Thymus (tissue), 11 donors: ENCODE measurements around the gene PIK3R1. TPM values are rescaled to one million over a fixed set of nuclear protein-coding genes. Genes with fewer than 3 reads are reported as not detected.

Source experiments
- DNase-seq, 9 donors: peaks; one replicate each; pipeline ENCODE4 v3.0.0-alpha.2; 2013; ENCODE audit warnings: low spot score in 9 of 9, low read depth in 6 of 9, missing footprints in 1 of 9
- H3K27ac ChIP-seq, 2 donors: one replicate each; pipeline ENCODE4 v1.5.1; 2013; ENCODE audit warnings: control low read depth in 1 of 2, low read depth in 1 of 2, low read length in 1 of 2, mild to moderate bottlenecking in 1 of 2, moderate library complexity in 1 of 2
- H3K27me3 ChIP-seq, 2 donors: one replicate each; pipeline ENCODE4 v1.5.1; 2013; ENCODE audit warnings: low read length in 1 of 2; ENCODE audit not compliant: control insufficient read depth in 2 of 2, insufficient read depth in 1 of 2
- H3K36me3 ChIP-seq, 2 donors: one replicate each; pipeline ENCODE4 v1.5.1; 2013; ENCODE audit warnings: low read length in 1 of 2, mild to moderate bottlenecking in 1 of 2, moderate library complexity in 1 of 2; ENCODE audit not compliant: control insufficient read depth in 2 of 2, insufficient read depth in 2 of 2
- H3K4me1 ChIP-seq, 2 donors: one replicate each; pipeline ENCODE4 v1.5.1; 2013; ENCODE audit warnings: low read length in 2 of 2; ENCODE audit not compliant: control insufficient read depth in 2 of 2, insufficient read depth in 2 of 2
- H3K4me3 ChIP-seq, 2 donors: one replicate each; pipeline ENCODE4 v1.5.1; 2013; ENCODE audit warnings: low read length in 2 of 2, control low read depth in 1 of 2, mild to moderate bottlenecking in 1 of 2
- H3K9me3 ChIP-seq, 2 donors: one replicate each; pipeline ENCODE4 v1.5.1; 2013; ENCODE audit warnings: low read length in 1 of 2, mild to moderate bottlenecking in 1 of 2; ENCODE audit not compliant: control insufficient read depth in 2 of 2, insufficient read depth in 1 of 2
- WGBS: extraction: QIAGEN DNeasy Blood & Tissue Kit; methylation state at CpG from one replicate; pipeline ENCODE4 v1.1.7; 2013; 5-methylcytosine and 5-hydroxymethylcytosine counted together
- polyA plus RNA-seq: library from polyadenylated mRNA; stranded (reverse); fragments of 200-250 nt; gene quantifications from one replicate; pipeline ENCODE4 v1.2.3, GENCODE V29; 2013
- total RNA-seq: library from RNA; stranded (reverse); fragments of 120-200 nt; gene quantifications from one replicate; pipeline ENCODE4 v1.2.4, GENCODE V29; 2013
- donor health status: healthy.

PIK3R1 gene
- total and polyA plus RNA-seq, 2 donors: 33.7 to 61.8 TPM

- H3K4me3 ChIP-seq: no peak overlapping the region
- DNase-seq: peak in 2 of 9 donors; percentile 31 to 70
- WGBS: 9% methylated on average over 6 of the region's 6 CpGs
- H3K27ac ChIP-seq: peak overlapping the region in 1 of 2 donors; percentile 33
- no peaks in the 10 kb centered on the region for H3K9me3 ChIP-seq
- no peaks in the 10 kb centered on the region for H3K36me3 ChIP-seq
- H3K27me3 ChIP-seq: no peaks in the 10 kb centered on the region
- peaks cover 34 to 61% of the 10 kb centered on the region in 2 donors for H3K4me1 ChIP-seq
These were observed 40.0 kb downstream of the PIK3R1 start for GRCh38 chr5:68255305-68256120.

GRCh38 chr5:68257210-68257609 lies 41.7 kb downstream of the PIK3R1 start:
- Histone ChIP-seq H3K4me1 (peaks cover 24 to 47% of the 10 kb centered on the region in 2 donors), H3K4me3 (no peak overlapping the region), H3K36me3 (no peaks in the 10 kb centered on the region), H3K9me3 (no peaks in the 10 kb centered on the region), H3K27me3 (no peaks in the 10 kb centered on the region), H3K27ac (peak overlapping the region in 1 of 2 donors; percentile 4)
- 65% methylated on average over 3 of the region's 3 CpGs for WGBS
- no peak for DNase-seq

- H3K27ac ChIP-seq: no peak overlapping the region
- H3K4me3 ChIP-seq: no peak overlapping the region
- H3K4me1 ChIP-seq: peaks cover 24 to 43% of the 10 kb centered on the region in 2 donors
These were observed 43.0 kb downstream of the PIK3R1 start for GRCh38 chr5:68258531-68258930.

GRCh38 chr5:68259700-68260099 lies 44.1 kb downstream of the PIK3R1 start:
- DNase-seq: no peak
- no peaks in the 10 kb centered on the region for H3K36me3 ChIP-seq
- H3K4me1 ChIP-seq: peaks cover 24 to 46% of the 10 kb centered on the region in 2 donors
- H3K9me3 ChIP-seq: no peaks in the 10 kb centered on the region
- no peaks in the 10 kb centered on the region for H3K27me3 ChIP-seq
- no peak overlapping the region for H3K4me3 ChIP-seq
- H3K27ac ChIP-seq: no peak overlapping the region
- 93% methylated on average over 2 of the region's 2 CpGs for WGBS

More at GRCh38 chr5:68258531-68258930, 43.0 kb downstream of the PIK3R1 start:
- H3K27me3 ChIP-seq: no peaks in the 10 kb centered on the region
- 83% methylated on average over 4 of the region's 4 CpGs for WGBS
- H3K9me3 ChIP-seq: no peaks in the 10 kb centered on the region
- H3K36me3 ChIP-seq: no peaks in the 10 kb centered on the region
- no peak for DNase-seq

- H3K27me3 ChIP-seq: no peaks in the 10 kb centered on the region
- no peaks in the 10 kb centered on the region for H3K36me3 ChIP-seq
- no peak overlapping the region for H3K27ac ChIP-seq
- peaks cover 21 to 39% of the 10 kb centered on the region in 2 donors for H3K4me1 ChIP-seq
- no peak for DNase-seq
- no peaks in the 10 kb centered on the region for H3K9me3 ChIP-seq
- whole genome bisulfite sequencing: 96% methylated on average over 3 of the region's 3 CpGs
- no peak overlapping the region for H3K4me3 ChIP-seq
These were observed 44.9 kb downstream of the PIK3R1 start for GRCh38 chr5:68260467-68260866.

- peaks cover 17 to 32% of the 10 kb centered on the region in 2 donors for H3K4me1 ChIP-seq
- no peak for DNase-seq
- H3K4me3 ChIP-seq: no peak overlapping the region
- no peaks in the 10 kb centered on the region for H3K36me3 ChIP-seq
- H3K9me3 ChIP-seq: no peaks in the 10 kb centered on the region
- H3K27me3 ChIP-seq: no peaks in the 10 kb centered on the region
- no peak overlapping the region for H3K27ac ChIP-seq
These were observed 45.6 kb downstream of the PIK3R1 start for GRCh38 chr5:68261169-68261568.

- Histone ChIP-seq H3K36me3 (no peaks in the 10 kb centered on the region), H3K4me1 (peaks cover 16 to 30% of the 10 kb centered on the region in 2 donors), H3K9me3 (no peaks in the 10 kb centered on the region), H3K27me3 (no peaks in the 10 kb centered on the region), H3K4me3 (no peak overlapping the region), H3K27ac (peak overlapping the region in 1 of 2 donors; percentile 1)
- DNase-seq: no peak
- 19% methylated on average over 4 of the region's 4 CpGs for WGBS
These were observed 46.1 kb downstream of the PIK3R1 start for GRCh38 chr5:68261569-68262065.

GRCh38 chr5:68264024-68264956 lies 48.7 kb downstream of the PIK3R1 start:
- Histone ChIP-seq H3K27ac (peak overlapping the region; percentile 21 to 26), H3K27me3 (no peaks in the 10 kb centered on the region), H3K36me3 (no peaks in the 10 kb centered on the region), H3K4me3 (no peak overlapping the region), H3K4me1 (peaks cover 8 to 20% of the 10 kb centered on the region in 2 donors), H3K9me3 (no peaks in the 10 kb centered on the region)
- no peak for DNase-seq
- 84% methylated on average over 10 of the region's 10 CpGs for WGBS

- no peaks in the 10 kb centered on the region for H3K9me3 ChIP-seq
- no peaks in the 10 kb centered on the region for H3K27me3 ChIP-seq
- no peak overlapping the region for H3K4me3 ChIP-seq
- WGBS: 52% methylated on average over 2 of the region's 2 CpGs
- no peak overlapping the region for H3K27ac ChIP-seq
- no peaks in the 10 kb centered on the region for H3K36me3 ChIP-seq
- no peak for DNase-seq
- H3K4me1 ChIP-seq: peaks cover 8 to 16% of the 10 kb centered on the region in 2 donors
These were observed 49.8 kb downstream of the PIK3R1 start for GRCh38 chr5:68265347-68265746.
